ENCODE measurements around the gene SLIT3.

Gene SLIT3

GRCh38 chr5:168781941-168782571 is 518.9 kb downstream of the SLIT3 start:
- DNase-seq, result no peak

- DNase-seq, result no peak
Observed at GRCh38 chr5:168780888-168781287, 520.1 kb downstream of the SLIT3 start.

- DNase-seq, result no peak
Observed at GRCh38 chr5:168779333-168779732, 521.6 kb downstream of the SLIT3 start.

GRCh38 chr5:168778536-168778935 is 522.4 kb downstream of the SLIT3 start:
- DNase-seq, result no peak

GRCh38 chr5:168777651-168778050 is 523.3 kb downstream of the SLIT3 start:
- DNase-seq, result no peak

GRCh38 chr5:168776070-168776469 is 524.9 kb downstream of the SLIT3 start:
- no peak for DNase-seq

GRCh38 chr5:168773226-168773625 is 527.7 kb downstream of the SLIT3 start:
- no peak for DNase-seq

- no peak for DNase-seq
Observed at GRCh38 chr5:168772316-168772961, 528.5 kb downstream of the SLIT3 start.

- no peak for DNase-seq
Observed at GRCh38 chr5:168771678-168772077, 529.3 kb downstream of the SLIT3 start.

GRCh38 chr5:168770996-168771395 is 529.9 kb downstream of the SLIT3 start:
- DNase-seq, result no peak

GRCh38 chr5:168770036-168770498 is 530.9 kb downstream of the SLIT3 start:
- DNase-seq, result no peak

- DNase-seq, result no peak
Observed at GRCh38 chr5:168768172-168768571, 532.8 kb downstream of the SLIT3 start.

GRCh38 chr5:168766426-168766700 is 534.6 kb downstream of the SLIT3 start:
- DNase-seq, result no peak

- DNase-seq, result no peak
Observed at GRCh38 chr5:168765551-168766425, 535.2 kb downstream of the SLIT3 start.

GRCh38 chr5:168765086-168765550 is 535.8 kb downstream of the SLIT3 start:
- DNase-seq, result no peak

GRCh38 chr5:168756453-168757391 is 544.2 kb downstream of the SLIT3 start:
- DNase-seq, result no peak

GRCh38 chr5:168755548-168756093 is 545.3 kb downstream of the SLIT3 start:
- DNase-seq, result no peak

GRCh38 chr5:168753691-168754254 is 547.2 kb downstream of the SLIT3 start:
- no peak for DNase-seq

- DNase-seq, result no peak
Observed at GRCh38 chr5:168752416-168753190, 548.3 kb downstream of the SLIT3 start.

GRCh38 chr5:168752012-168752411 is 548.9 kb downstream of the SLIT3 start:
- no peak for DNase-seq

- DNase-seq, result no peak
Observed at GRCh38 chr5:168750926-168751325, 550.0 kb downstream of the SLIT3 start.

Measured in activated T-cell treated with anti-CD3 and anti-CD28 coated beads for 4 hours (primary cell).